H1 (cell line): ENCODE data around the gene ZNF44. TPM values are rescaled to one million over a fixed set of nuclear protein-coding genes. Genes with fewer than 3 reads are reported as not detected.

Experiments
- CBX8 ChIP-seq: fragments of 300-800, 300-1000 bp; sonication (generic); IDR thresholded peaks from 2 replicates; pipeline ENCODE4 v1.7.1; 2016; ENCODE audit warnings: low read depth, low read length, borderline replicate concordance
- EP300 ChIP-seq, 2 experiments: IDR thresholded peaks; 1 replicate in 1 of 2; 2 replicates in 1 of 2; pipeline ENCODE4 v1.6.1; 2011 to 2012; ENCODE audit warnings: low read depth in 2 of 2, low read length in 2 of 2, mild to moderate bottlenecking in 2 of 2, borderline replicate concordance in 1 of 2, inconsistent platforms in 1 of 2, moderate library complexity in 1 of 2
- GABPA ChIP-seq: IDR thresholded peaks from 2 replicates; pipeline ENCODE4 v1.6.1; 2011; ENCODE audit warnings: mild to moderate bottlenecking, low read length, moderate library complexity, borderline replicate concordance; ENCODE audit not compliant: insufficient read depth
- JUND ChIP-seq: IDR thresholded peaks from 2 replicates; pipeline ENCODE4 v1.6.1; 2011; ENCODE audit warnings: mild to moderate bottlenecking, improper control_type of control experiment, low read length
- KDM4A ChIP-seq: IDR thresholded peaks from one replicate; pipeline ENCODE4 v1.7.1; 2012; ENCODE audit warnings: low read depth, mild to moderate bottlenecking, moderate library complexity, low read length, inconsistent platforms; ENCODE audit not compliant: severe bottlenecking
- PHF8 ChIP-seq: fragments of 200-600 bp; sonication (generic); conservative IDR thresholded peaks from 2 replicates; pipeline ENCODE4 v1.7.1; 2012; ENCODE audit warnings: low read depth, mild to moderate bottlenecking, inconsistent platforms, low read length, moderate library complexity
- POLR2A ChIP-seq, 2 experiments: IDR thresholded peaks; 1 replicate in 1 of 2; 2 replicates in 1 of 2; pipeline ENCODE4 v1.6.1; 2011; ENCODE audit warnings: low read depth in 2 of 2, low read length in 2 of 2, mild to moderate bottlenecking in 2 of 2; ENCODE audit errors: control extremely low read depth in 1 of 2
- TAF7 ChIP-seq: optimal IDR thresholded peaks from 2 replicates; pipeline ENCODE3; 2011; ENCODE audit warnings: low read depth, mild to moderate bottlenecking, inconsistent platforms, low read length, moderate library complexity, borderline replicate concordance
- polyA plus RNA-seq, 7 experiments: library from polyadenylated mRNA; depleted of rRNA in 3 of 7; stranded (reverse) in 5 of 7; unstranded in 2 of 7; fragments of >200 nt in 5 of 7; fragments of 200-250 nt in 2 of 7; gene quantifications; 1 replicate in 5 of 7; 2 replicates in 1 of 7; 4 replicates in 1 of 7; pipeline versions ENCODE4 v1.2.1 to v1.2.3, GENCODE V29; 2011 to 2013; ENCODE audit warnings: missing spikeins in 2 of 7, mixed read lengths in 2 of 7
- total RNA-seq: library from RNA; stranded (reverse); fragmentation: NEBNext Ultra II Directional; extraction: Animal tissue kit (Norgen Biotek cat#: 25700); gene quantifications from 2 replicates; pipeline ENCODE4 v1.2.1, GENCODE V29; 2021
- TF ChIP-seq, protein P1 (sequence below): IDR thresholded peaks from 2 replicates; pipeline ENCODE4 v1.6.1; 2012; ENCODE audit warnings: inconsistent platforms
- TF ChIP-seq, protein P2 (sequence below), 3 experiments: IDR thresholded peaks; 1 replicate in 2 of 3; 2 replicates in 1 of 3; pipeline versions ENCODE4 v1.5.1 to v1.6.1; 2011; ENCODE audit warnings: low read length in 3 of 3, mild to moderate bottlenecking in 3 of 3, inconsistent platforms in 2 of 3, low read depth in 1 of 3, moderate library complexity in 1 of 3; ENCODE audit not compliant: insufficient read depth in 1 of 3; ENCODE audit errors: control extremely low read depth in 1 of 3

ZNF44 gene
- total and polyA plus RNA-seq, 2 of the 8 experiments (the other 6 are each of a cell fraction or from before 2014, with no cell fraction given), result 1.3 to 2.8 TPM

DNA sequence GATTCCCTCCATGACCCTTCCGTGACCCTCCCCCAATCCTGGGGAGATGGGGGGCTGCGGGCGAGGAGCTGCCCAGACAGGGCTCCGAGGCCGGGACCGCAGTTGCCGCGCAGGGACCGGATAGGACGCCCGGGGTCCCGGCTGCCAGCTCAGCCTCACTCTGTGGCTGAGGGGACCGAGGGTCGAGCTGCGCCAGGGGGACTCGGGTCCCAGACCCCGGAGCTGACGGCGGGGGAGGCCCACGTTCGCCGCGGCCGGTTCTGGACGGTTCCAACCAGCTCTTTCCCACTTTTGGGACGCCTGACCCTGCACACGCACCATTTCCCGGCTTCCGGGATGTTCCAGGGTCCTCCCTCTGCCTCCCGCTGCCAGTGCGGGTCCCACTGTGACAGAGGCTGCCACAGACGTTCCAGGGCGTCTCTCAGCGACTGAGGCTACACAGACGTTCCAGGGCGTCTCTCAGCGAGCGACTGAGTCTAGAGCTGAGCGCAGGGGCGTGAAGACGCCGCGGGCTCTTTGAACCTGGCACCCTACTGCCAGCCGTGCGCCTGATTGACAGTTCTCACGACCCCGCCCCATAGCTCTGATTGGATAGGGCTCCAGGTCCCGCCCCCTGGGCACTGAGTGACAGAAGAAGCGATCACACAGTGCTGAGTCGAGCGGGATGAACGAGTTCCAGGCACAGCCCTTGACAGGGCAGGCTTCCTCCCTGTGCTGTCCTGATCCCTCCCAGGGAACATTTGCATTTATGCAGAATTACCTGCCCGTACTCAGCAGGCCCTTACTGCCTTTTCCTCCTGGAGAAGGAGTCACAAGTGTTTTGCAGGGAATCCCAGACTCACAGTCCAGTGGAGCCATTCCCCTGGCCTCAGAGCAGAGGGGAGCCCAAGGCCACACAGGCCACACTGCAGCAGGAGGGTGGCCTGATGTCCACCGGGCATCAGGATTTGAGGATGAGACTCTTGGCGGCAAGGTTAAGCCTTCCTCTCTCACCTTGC, 38.8 kb upstream of the ZNF44 start, which contains the start of gene ZNF563 (continued):
- TF ChIP-seq TAF7 (peak; percentile 22), POLR2A (IDR thresholded peaks at IDR 0.05; ENCODE audit: control extremely low read depth in 1 of 2, low read depth in 2 of 2, low read length in 2 of 2) (peak in 1 of 2 experiments; percentile 63; a peak in 2 of 3 replicates), GABPA (no peak), EP300 (IDR thresholded peaks at IDR 0.05; ENCODE audit: borderline replicate concordance in 1 of 2, low read depth in 2 of 2, low read length in 2 of 2) (no peak), PHF8 (peak; percentile 57; the same call in 1 of the 2 replicates), KDM4A (peak; percentile 98), CBX8 (no peak), JUND (no peak)
- TF ChIP-seq, protein P1, sequence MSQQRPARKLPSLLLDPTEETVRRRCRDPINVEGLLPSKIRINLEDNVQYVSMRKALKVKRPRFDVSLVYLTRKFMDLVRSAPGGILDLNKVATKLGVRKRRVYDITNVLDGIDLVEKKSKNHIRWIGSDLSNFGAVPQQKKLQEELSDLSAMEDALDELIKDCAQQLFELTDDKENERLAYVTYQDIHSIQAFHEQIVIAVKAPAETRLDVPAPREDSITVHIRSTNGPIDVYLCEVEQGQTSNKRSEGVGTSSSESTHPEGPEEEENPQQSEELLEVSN, result peak; percentile 53
- TF ChIP-seq, protein P2, sequence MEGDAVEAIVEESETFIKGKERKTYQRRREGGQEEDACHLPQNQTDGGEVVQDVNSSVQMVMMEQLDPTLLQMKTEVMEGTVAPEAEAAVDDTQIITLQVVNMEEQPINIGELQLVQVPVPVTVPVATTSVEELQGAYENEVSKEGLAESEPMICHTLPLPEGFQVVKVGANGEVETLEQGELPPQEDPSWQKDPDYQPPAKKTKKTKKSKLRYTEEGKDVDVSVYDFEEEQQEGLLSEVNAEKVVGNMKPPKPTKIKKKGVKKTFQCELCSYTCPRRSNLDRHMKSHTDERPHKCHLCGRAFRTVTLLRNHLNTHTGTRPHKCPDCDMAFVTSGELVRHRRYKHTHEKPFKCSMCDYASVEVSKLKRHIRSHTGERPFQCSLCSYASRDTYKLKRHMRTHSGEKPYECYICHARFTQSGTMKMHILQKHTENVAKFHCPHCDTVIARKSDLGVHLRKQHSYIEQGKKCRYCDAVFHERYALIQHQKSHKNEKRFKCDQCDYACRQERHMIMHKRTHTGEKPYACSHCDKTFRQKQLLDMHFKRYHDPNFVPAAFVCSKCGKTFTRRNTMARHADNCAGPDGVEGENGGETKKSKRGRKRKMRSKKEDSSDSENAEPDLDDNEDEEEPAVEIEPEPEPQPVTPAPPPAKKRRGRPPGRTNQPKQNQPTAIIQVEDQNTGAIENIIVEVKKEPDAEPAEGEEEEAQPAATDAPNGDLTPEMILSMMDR (IDR thresholded peaks at IDR 0.05; ENCODE audit: control extremely low read depth in 1 of 3, insufficient read depth in 1 of 3, low read depth in 1 of 3, low read length in 3 of 3), result 0 out of 4 replicates have a peak, but pooled peaks of 1 of the 3 experiments have one; percentile 2
